GM18861 (cell line): ENCODE measurements around the gene NTN1.

ENCODE experiments used
- ATAC-seq: cut with Tn5 transposase; IDR thresholded peaks from one replicate; pipeline ENCODE4 v1.9.1; 2021; ENCODE audit not compliant: unreplicated experiment

NTN1 gene

DNA sequence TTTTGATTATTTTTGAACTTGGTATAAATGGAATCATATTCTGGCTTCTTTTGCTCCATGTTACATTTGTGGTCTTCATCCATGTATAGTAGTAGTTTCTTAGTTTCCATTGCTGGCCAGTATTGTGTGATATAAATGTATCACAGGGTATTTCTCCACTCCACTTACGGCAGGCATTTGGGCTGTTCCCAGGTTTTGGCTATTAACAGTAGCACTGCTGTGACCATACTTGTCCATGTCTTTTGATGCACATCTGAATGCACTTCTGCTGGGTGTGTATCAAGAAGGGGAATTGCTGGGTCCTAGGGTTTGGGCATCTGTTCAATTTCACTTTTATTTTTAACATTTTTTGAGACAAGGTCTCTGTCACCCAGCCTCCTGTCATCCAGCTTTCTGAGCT, 13.9 kb downstream of the NTN1 start:
- no peak for ATAC-seq

DNA sequence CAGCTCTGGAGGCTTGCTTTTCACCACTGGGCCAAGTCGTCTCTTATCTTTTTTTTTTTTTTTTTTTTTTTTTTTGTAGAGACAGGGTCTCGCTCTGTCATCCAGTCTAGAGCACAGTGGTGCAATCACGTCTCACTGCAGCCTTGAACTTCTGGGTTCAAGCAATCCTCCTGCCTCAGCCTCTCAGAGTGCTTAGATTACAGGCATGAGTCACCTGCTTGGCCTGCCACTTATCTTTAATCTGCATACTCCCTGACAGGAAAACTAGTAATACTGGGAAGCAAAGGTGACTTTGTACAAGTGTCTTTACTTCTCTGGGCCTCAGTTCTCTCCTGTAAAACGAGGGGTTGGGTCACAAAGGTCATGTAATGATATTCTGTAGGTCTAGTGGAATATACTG, 15.0 kb downstream of the NTN1 start:
- ATAC-seq, result no peak

DNA sequence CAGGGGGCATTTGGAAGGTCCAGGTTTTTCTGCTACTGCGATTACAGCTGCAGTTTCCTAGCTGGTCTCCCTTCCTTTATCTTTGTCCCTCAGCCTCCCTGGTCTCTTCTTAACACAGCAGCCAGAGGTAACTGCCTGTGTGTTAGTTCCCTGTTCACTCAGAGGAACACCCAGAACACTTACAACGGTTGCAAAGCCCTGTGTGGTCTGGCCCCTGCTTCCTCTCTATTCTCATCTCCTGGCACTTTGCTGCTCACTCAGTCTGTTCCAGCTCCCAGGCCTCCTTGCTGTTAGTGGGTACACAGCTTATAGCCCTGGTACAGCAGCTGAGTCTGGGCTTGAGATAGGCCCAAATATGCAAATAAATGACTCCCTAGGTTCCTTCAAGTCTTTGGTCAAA, 16.4 kb downstream of the NTN1 start:
- no peak for ATAC-seq

DNA sequence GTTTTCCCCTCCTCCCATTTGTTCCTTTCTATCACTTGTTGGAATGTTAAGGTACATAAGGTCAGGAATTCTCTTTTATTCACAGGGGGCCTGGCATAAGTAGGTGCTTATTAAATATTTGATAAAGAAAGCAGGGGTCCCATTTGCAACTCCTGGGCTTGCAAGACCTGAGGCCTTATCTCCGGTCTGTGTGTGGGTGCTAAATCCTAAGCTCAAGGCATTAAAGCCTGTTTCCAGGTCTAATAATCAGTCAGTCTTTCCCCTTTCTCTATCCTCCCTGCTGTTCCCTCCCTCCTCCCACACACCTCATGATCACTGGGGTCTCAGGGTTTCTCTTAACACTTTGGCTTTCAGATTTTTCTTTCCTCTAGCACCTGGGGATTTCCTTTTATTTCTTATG, 17.1 kb downstream of the NTN1 start:
- ATAC-seq, result no peak

DNA sequence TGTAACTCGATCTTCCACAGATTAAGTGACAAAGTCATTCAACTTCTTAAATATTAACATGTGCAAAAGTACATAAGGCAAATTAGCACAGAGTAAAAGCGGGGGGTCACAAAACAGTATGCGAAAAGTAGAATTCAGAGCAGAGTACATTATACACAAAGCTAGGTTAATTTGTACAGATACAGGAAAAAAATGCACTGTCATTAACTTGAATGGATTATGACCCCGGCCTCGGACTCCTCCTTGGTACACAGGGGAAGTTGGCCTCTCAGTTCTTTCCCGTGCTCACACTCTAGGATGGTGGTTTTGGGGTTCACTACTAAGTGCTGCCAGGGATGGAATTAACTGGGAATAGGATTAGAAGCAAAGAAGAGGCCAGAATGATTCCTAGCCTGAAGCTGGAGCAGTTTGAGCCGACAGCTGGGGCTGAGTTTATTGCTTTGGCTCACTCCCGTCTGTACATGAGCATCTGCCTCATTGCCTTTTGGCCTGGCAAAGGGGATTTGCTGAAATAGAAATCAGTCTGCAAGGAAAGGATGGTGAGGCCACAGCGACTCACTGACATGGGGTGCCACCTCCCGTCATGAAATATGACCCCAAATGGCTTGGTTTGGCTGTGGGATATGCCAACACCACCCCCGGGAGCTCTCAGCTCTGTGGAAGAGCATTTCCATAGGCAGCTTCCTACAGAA, 23.6 kb downstream of the NTN1 start:
- no peak for ATAC-seq

DNA sequence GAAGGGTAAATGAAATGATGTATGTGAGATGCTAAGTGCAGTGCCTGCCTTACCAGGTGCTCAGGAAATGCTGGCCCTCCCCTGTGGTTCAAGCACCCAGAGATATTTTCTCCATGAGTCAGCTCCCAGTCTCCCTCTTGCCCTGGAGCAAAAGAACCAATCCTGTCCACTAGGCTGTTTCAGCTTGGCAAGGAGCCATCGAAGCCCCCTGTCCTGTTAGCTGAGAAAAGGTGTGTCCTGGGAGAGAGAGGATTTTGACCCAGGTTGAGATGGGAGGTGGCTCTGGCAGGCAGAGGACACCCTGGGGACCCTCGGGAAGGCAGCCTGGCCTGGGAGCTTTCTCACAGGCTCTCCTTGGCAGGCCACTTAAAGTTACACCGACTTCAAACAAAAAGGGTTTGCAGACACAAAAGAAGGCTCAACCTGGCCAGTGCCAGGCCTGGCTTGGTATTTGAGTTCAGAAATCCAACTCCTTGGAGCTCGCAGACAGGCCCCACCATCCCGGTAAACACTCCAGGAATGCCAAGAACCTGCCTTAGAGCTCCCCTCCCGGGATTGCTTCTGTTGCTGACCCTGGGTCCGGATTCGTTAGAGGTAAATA, 29.6 kb downstream of the NTN1 start:
- ATAC-seq, result no peak

DNA sequence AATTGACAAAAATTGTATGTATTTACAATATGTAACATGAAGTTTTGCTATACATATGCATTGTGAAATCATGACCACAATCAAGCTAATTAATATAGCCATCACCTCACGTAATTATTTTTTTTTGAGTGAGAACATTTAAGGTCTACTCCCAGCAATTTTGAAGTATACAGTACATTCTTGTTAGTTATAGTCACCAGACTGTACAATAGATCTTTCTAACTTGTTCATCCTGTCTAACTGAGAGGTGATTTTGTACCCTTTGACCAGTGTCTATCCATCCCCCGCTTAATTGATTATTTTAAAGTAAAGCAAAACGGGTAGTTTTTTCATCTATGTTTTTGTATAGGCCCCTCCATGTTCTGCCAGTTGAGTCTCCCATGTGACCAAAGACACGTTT, 30.3 kb downstream of the NTN1 start:
- ATAC-seq, result no peak

DNA sequence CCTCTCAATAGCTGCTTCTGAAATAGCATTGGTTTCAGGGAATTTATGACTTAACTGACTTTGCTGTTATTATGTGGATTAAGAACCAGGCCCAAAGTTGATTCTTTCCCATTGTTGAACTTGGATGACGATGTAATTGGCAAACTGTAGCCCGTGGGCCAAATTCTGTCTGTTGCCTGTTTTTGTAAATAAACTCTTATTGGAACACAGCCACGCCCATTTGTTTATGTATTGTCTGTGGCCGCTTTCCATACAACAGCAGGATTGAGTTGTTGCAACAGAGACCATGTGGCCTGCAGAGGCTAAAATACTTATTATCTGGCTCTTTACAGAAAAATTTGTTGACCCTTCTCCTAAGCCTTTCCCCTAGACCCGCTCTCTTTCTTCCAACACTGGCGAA, 31.6 kb downstream of the NTN1 start:
- no peak for ATAC-seq

DNA sequence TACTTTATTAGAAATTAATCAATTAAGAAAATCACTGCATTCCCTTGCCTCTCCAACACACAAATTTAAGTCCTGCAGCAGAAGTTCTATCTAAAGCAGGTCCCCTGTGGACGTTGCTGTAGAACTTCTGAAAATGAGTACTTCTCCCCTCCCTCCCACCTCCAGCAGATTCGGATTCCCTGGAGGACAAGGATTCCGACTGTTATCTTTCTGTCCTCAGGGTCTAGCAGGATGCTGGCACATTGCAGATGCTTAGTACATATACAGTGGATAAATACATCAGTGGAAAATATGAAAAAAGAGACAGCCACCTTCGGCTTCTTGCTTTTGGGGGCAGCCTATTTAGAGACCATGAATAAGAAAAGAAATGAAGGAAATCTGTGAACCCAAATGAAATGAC, 32.1 kb downstream of the NTN1 start:
- no peak for ATAC-seq

DNA sequence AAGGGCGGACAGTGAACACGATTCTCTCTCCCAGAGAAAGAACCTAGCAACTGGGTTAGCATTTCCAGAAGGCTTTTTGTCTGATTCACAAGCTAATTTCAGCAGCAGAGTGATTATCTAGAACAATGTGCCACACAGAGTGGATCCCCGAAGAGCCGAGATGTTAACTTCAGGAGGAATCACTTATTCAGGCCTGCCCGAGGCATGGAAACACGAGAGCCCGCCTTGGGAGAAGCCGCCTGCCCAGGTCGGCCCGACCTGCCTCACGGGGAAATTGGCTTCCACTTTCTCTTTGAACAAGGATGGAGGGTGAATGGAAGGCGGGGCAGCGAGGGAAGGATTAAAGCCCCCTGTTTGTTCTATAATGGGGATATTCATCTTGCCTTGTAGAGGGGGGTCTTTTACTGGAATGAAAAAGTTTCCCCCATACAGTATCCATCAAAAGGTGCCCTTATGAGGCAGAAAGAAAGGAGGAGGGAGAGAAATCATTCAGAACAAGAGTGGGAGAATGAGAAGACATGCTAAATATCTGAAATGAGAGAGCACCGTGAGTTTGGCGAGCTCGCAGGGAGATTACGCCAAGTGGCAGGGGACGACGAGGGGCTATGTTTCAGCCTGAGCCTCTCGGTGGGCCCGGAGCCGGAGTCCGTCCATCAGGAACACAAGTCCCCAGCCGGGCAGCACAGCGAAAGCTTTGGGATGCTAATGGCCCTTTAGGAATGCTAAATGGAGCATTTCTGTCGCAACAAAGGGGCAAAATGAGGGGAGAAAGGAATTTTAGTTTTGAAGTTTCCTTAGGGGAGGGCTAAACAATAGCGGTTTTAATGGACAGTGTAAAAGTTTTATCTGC, 33.0 kb downstream of the NTN1 start:
- ATAC-seq, result no peak

DNA sequence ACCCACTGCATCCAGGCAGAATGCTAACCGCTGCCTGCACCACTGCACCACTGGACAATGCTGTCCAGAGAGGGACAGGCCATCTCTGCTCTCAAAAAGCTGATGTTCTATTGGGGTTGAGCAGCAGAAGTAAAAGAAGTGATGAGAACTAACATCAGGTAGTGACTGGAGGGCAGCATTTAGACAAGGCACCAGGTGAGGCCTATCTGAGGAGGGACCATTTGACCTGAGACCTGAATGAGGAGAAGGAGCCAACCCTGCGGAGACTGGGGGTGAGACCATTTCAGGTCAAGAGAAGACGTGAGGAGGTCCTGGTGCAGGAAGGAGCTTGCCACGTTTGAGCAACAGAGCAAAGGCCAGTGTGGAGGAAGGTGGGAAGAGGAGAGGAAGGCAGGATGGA, 34.0 kb downstream of the NTN1 start:
- no peak for ATAC-seq

DNA sequence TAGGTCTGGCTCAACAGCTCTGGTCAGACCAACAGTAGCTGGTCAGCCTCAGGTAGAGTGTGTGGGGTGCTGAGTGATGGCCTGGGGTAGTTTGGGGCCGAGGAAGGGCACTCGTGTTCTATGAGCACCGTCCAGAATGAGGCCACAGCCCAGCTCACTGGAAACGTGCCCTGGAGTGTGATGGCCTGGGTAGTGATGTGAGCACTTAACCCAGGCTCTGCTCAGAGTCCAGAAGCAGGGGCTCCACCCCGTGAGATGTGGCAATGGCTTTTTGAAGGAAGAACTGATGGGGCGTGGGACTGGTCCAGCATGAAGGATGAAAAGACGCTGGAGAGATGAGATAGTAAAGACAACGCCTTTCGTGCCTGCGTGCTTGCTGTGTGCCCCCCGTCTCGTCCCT, 35.3 kb downstream of the NTN1 start:
- no peak for ATAC-seq

DNA sequence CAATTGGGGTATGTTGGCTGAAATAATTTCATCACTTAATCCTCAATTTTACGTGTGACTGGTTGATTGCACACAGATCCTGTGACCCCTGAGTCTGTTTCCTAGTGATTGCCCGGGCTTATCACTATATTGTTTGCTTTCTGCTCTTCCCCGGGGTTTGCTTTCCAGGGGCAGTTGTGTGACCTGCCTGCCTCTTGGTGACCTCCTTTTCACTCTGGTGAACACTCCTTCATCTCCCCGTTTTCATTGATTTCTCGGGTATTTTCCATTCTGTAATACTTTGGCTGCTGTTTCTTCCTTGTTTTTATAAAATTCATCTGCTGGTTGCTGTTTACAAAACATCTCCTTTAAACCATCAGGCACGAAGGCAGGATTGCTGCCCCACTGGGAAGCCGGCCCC, 36.0 kb downstream of the NTN1 start:
- ATAC-seq, result no peak

DNA sequence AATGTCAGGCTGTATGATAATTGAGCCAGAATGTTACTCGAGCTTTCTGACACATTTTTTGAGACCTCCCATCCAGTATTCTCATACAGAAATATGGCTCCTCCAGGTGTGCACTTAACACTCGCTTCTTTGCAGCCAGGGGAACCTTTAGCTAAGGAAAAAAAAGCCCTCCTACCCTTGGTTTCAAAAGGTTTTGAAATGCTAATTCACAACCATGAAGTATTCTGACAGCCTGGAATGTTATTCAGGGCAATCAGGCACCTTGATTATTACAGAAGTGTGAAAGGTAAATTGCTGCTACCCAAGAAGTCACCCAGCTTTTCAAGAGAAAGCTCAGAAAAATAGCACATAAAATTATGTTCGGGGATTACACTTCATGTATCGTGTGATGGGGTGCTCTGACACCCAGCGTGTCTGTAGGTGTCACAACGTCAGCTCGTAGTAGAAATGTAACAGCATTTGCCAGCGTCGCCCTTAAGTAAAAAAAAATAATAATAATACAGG, 41.1 kb downstream of the NTN1 start:
- no peak for ATAC-seq

DNA sequence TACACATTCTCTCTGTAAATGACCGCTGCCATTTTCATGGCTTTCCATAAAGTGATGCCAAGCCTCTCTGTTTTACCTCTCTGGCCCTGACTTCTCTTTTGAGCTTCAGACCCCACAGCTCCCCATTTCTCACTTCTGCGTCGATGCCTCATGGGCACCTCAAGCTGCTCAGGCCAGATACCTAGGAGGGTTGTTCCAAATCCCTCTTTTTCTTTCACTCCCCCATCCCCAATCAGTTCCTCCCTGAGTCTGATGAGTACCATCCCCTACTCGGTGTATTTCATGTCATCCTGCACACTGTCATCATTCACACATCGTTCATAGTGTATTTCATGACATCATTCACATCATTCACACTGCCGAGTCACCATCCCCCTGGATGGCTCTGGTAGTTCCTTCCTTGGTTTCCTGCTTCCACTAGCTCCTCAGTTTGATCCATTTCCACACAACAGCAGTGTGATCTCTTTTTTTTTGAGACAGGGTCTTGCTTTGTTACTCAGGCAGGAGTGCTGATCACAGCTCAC, 43.1 kb downstream of the NTN1 start:
- ATAC-seq, result no peak

DNA sequence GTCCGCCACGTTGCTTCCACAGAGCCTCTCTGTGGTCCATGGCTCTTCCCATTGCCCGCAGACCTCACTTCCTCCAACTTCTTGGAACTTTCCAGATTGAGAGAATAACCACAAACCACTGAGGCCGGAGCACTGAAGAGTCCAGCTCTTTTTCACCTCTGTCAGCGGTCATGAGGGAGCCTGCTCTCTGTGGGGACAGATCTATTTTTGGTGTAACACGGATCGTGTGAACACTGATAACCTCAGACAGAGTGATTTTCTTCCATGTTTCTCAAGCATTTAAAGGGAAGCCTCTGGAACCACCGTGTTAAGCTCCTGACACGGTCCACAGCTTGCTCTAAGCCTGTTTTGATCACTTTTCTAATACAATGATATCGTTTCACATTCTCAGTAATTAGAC, 49.7 kb downstream of the NTN1 start:
- no peak for ATAC-seq

DNA sequence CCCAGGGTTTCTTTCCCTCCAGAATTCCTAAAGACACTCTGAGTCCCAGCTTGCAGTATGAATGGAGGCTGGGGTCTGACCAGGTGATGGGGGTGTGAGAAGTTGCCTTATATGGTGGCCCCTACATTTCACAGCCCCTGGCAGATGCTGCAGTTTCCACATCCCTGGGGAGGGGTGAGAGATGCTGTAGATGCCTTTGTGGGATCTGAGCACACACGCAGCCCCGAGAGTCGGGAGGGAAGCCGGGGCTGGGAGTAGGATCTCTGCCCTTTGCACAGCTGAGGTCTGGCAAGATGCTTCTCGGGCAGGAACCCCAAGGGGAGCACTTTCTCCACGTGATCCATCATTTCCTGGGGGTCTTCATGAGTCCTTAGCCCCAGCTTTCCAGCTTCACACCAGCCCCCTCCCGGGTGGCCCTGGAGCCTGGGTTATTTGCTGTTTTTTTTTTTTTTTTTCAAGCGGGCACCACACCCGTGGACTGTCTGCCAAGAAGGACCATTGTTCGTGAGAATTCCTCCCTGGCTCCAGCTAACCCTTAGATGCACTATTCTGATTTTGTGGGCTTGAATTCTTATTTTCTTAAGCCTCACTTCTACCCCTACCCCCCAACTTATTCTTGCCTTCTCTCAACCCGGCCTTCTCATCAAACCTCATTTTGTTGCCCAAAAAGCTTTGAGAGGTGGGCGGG, 50.6 kb downstream of the NTN1 start:
- ATAC-seq, result no peak

DNA sequence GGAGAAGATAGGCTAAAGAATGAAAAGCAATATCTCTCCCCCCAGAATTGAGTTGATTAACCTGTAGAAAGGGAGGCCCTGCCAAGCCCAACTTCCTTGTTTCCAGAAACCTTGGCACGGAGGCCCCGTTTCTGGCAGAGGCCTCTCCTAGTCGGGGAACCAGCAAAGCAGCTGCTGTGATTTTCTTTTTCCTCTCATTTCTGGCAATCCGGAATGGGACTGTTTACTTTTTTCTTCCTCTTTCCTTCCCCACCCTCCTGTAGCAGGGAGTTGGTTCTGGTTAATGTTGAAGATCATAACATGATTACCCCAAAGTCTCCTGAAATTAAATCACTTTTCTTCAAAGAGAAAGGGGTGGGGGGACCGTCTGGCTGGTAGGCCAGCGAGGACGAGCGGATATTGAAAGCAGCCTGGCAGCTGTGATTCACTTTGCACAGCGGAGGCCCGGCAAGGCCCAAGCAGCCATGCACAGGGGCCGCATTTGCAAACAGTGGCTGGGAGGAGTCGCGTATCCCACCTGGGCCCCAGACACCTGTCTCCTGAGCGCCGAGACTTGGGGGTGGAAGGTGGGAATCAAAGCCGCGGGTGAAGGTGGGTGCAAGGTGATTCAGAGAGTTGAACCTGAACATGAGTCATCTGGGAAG, 51.5 kb downstream of the NTN1 start:
- no peak for ATAC-seq

DNA sequence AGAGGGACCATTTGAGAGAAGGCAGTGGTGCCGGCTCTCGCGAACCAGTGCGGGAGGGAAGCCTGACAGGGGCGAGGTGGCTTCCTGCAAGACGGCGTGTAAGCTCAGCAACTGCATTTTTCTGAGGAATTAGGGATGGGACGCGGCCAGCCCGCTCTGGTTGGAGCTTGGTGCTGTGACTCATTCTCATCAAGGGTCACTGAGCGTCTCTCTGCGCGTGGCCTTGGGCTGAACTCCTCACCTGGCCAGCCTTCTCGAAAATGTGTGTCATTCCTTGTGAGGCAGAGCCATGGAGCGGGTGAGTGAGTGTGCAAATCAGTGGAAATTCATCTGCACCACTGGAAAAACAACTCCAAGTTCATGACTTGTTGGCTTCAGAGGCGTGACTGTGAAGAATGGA, 52.8 kb downstream of the NTN1 start:
- no peak for ATAC-seq

DNA sequence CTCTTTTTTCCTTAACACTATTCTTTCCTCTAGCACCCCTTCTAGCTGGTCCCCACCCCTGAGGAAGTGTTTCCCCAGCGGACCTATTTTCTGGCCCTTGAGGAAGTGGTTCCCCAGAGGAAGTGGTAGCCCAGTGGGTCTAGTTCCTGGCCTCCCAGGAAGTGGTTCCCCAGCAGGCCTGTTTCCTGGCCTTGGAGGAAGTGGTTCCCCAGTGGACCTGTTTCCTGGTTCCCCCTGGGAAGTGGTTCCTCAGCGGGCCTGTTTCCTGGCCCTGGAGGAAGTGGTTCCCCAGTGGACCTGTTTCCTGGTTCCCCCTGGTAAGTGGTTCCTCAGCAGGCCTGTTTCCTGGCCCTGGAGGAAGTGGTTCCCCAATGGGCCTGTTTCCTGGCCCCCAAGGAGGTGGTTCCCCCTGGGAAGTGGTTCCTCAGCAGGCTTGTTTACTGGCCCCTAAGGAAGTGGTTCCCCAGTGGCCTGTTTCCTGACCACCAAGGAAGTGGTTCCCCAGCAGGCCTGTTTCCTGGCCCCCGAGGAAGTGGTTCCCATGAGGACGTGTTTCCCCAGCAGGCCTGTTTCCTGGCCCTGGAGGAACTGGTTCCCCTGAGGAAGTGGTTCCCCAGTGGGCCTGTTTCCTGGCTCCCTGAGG, 58.3 kb downstream of the NTN1 start:
- ATAC-seq, result no peak
